RWPE2 (cell line): ENCODE measurements around the gene GLDN.

Source experiments
- ATAC-seq: fragments of 200-7000 bp; cut with Tn5 transposase; 3 replicates; pipeline ENCODE4 v1.9.1; 2021; ENCODE audit warnings: low read depth
- DNase-seq: peaks from one replicate; pipeline ENCODE4 v3.0.0-alpha.2; 2020; ENCODE audit warnings: low spot score
- H3K27ac ChIP-seq: fragments of 450-650 bp; 2 replicates; pipeline ENCODE4 v1.5.1; 2017; ENCODE audit warnings: mild to moderate bottlenecking; ENCODE audit not compliant: poor library complexity, severe bottlenecking
- H3K27me3 ChIP-seq: fragments of 250-450 bp; sonication (Bioruptor Pico); 2 replicates; pipeline ENCODE4 v1.5.1; 2021; ENCODE audit warnings: mild to moderate bottlenecking, moderate library complexity; ENCODE audit not compliant: insufficient read depth, poor library complexity, severe bottlenecking
- H3K36me3 ChIP-seq: fragments of 250-450 bp; sonication (Bioruptor Pico); 2 replicates; pipeline ENCODE4 v1.5.1; 2020; ENCODE audit warnings: low read depth, mild to moderate bottlenecking, moderate library complexity
- H3K4me1 ChIP-seq: fragments of 250-450 bp; sonication (Bioruptor Pico); 2 replicates; pipeline ENCODE4 v1.5.1; 2021; ENCODE audit warnings: mild to moderate bottlenecking, moderate library complexity; ENCODE audit not compliant: insufficient read depth, poor library complexity, severe bottlenecking
- H3K4me3 ChIP-seq: fragments of 250-450 bp; sonication (Bioruptor Pico); 2 replicates; pipeline ENCODE4 v1.5.1; 2021; ENCODE audit warnings: mild to moderate bottlenecking, moderate library complexity; ENCODE audit not compliant: severe bottlenecking
- H3K9me3 ChIP-seq: fragments of 250-450 bp; sonication (Bioruptor Pico); 2 replicates; pipeline ENCODE4 v1.5.1; 2021; ENCODE audit warnings: mild to moderate bottlenecking, moderate library complexity; ENCODE audit not compliant: severe bottlenecking
- CTCF ChIP-seq: fragments of 450-650 bp; IDR thresholded peaks from one replicate; pipeline ENCODE4 v1.5.1; 2017; ENCODE audit warnings: mild to moderate bottlenecking, moderate library complexity; ENCODE audit not compliant: poor library complexity, severe bottlenecking

GLDN gene

GRCh38 chr15:51341366-51342226, at the start of gene GLDN:
TSS of gene GLDN (plus strand) at chr15:51341655. CDS start at chr15:51341685, 30 bp downstream.
- TF ChIP-seq CTCF: no peak
- peaks cover 11% of the 10 kb centered on the region for H3K27me3 ChIP-seq
- no peak within 1 kb of the TSS for H3K27ac ChIP-seq
- no peaks in the 10 kb centered on the region for H3K9me3 ChIP-seq
- peak; percentile 82 for ATAC-seq
- H3K36me3 ChIP-seq: no peaks in the 10 kb centered on the region
- H3K4me3 ChIP-seq: peak within 1 kb of the TSS; percentile 18
- no peak for DNase-seq
- H3K4me1 ChIP-seq: no peaks in the 10 kb centered on the region

GRCh38 chr15:51298620-51299019, 42.8 kb upstream of the GLDN start:
- DNase-seq: peak; percentile 38
- H3K4me1 ChIP-seq: no peaks in the 10 kb centered on the region
- H3K27me3 ChIP-seq: no peaks in the 10 kb centered on the region
- TF ChIP-seq CTCF: no peak
- H3K9me3 ChIP-seq: no peaks in the 10 kb centered on the region
- H3K27ac ChIP-seq: no peak overlapping the region
- ATAC-seq: no peak
- H3K4me3 ChIP-seq: no peak overlapping the region
- H3K36me3 ChIP-seq: no peaks in the 10 kb centered on the region

- Histone ChIP-seq H3K27ac (no peak overlapping the region), H3K36me3 (no peaks in the 10 kb centered on the region), H3K4me3 (no peak overlapping the region), H3K4me1 (no peaks in the 10 kb centered on the region), H3K27me3 (no peaks in the 10 kb centered on the region), H3K9me3 (no peaks in the 10 kb centered on the region)
- DNase-seq (peak; percentile 7), ATAC-seq (no peak)
- TF ChIP-seq CTCF: no peak
Measured at GRCh38 chr15:51299187-51300015, 42.1 kb upstream of the GLDN start.

- Histone ChIP-seq H3K27ac (no peak overlapping the region), H3K4me1 (no peaks in the 10 kb centered on the region), H3K4me3 (no peak overlapping the region), H3K36me3 (no peaks in the 10 kb centered on the region), H3K27me3 (no peaks in the 10 kb centered on the region), H3K9me3 (no peaks in the 10 kb centered on the region)
- ATAC-seq (no peak), DNase-seq (no peak)
- TF ChIP-seq CTCF: no peak
Measured at GRCh38 chr15:51302480-51302879, 39.0 kb upstream of the GLDN start.
